Hepatocyte (in vitro differentiated cells): ENCODE data around the gene PPP2R5C. TPM values are rescaled to one million over a fixed set of nuclear protein-coding genes. Genes with fewer than 3 reads are reported as not detected.

Source experiments
- DNase-seq: peaks from one replicate; pipeline ENCODE4 v3.0.0-alpha.2; 2016; ENCODE audit warnings: low spot score
- H2AFZ ChIP-seq: fragments of 200-600 bp; sonication (generic); 2 replicates; pipeline ENCODE4 v1.6.0; 2016; ENCODE audit warnings: antibody characterized with exemption, mild to moderate bottlenecking
- H3K27ac ChIP-seq: fragments of 200-600 bp; sonication (generic); 2 replicates; pipeline ENCODE4 v1.5.1; 2016; ENCODE audit warnings: mild to moderate bottlenecking
- H3K27me3 ChIP-seq: fragments of 200-600 bp; sonication (generic); 2 replicates; pipeline ENCODE4 v1.6.1; 2016
- H3K36me3 ChIP-seq: fragments of 200-600 bp; sonication (generic); replicated peaks from 2 replicates; pipeline ENCODE4 v1.5.1; 2016; ENCODE audit warnings: low read depth; ENCODE audit not compliant: insufficient read depth
- H3K4me1 ChIP-seq: fragments of 200-600 bp; sonication (generic); 2 replicates; pipeline ENCODE4 v1.5.1; 2016; ENCODE audit warnings: mild to moderate bottlenecking, moderate library complexity; ENCODE audit not compliant: insufficient read depth
- H3K4me2 ChIP-seq: fragments of 200-600 bp; sonication (generic); 2 replicates; pipeline ENCODE4 v1.6.0; 2016
- H3K4me3 ChIP-seq: fragments of 200-600 bp; sonication (generic); 2 replicates; pipeline ENCODE4 v1.5.1; 2016; ENCODE audit warnings: mild to moderate bottlenecking
- H3K79me2 ChIP-seq: fragments of 200-600 bp; sonication (generic); 2 replicates; pipeline ENCODE4 v1.6.0; 2017; ENCODE audit warnings: mild to moderate bottlenecking
- H3K9me2 ChIP-seq: fragments of 200-600 bp; sonication (generic); replicated peaks from 2 replicates; pipeline ENCODE4 v1.6.0; 2017; ENCODE audit warnings: mild to moderate bottlenecking; ENCODE audit not compliant: insufficient read depth
- H3K9me3 ChIP-seq: fragments of 200-600 bp; sonication (generic); 2 replicates; pipeline ENCODE4 v1.5.1; 2016; ENCODE audit warnings: low read depth, mild to moderate bottlenecking
- H4K20me1 ChIP-seq: fragments of 200-600 bp; sonication (generic); 2 replicates; pipeline ENCODE4 v1.6.0; 2016; ENCODE audit warnings: mild to moderate bottlenecking; ENCODE audit not compliant: insufficient read depth, poor library complexity, severe bottlenecking
- CTCF ChIP-seq: fragments of 200-600 bp; sonication (generic); IDR thresholded peaks from 2 replicates; pipeline ENCODE4 v1.5.1; 2016; ENCODE audit warnings: antibody characterized with exemption, mild to moderate bottlenecking; ENCODE audit not compliant: poor library complexity
- EZH2 ChIP-seq: fragments of 200-600 bp; sonication (generic); IDR thresholded peaks from 2 replicates; pipeline ENCODE4 v1.6.1; 2016; ENCODE audit warnings: antibody characterized with exemption, mild to moderate bottlenecking, borderline replicate concordance
- EZH2phosphoT487 ChIP-seq: fragments of 200-600 bp; sonication (generic); IDR thresholded peaks from one replicate; pipeline ENCODE4 v1.6.1; 2018; ENCODE audit warnings: antibody characterized with exemption, mild to moderate bottlenecking, low read depth, moderate library complexity; ENCODE audit not compliant: unreplicated experiment, severe bottlenecking
- WGBS: methylation state at CpG from one replicate; pipeline ENCODE4 v1.1.6; 2016; ENCODE audit warnings: low lambda C conversion rate; ENCODE audit errors: missing lambda C conversion rate; 5-methylcytosine and 5-hydroxymethylcytosine counted together
- polyA plus RNA-seq: library from polyadenylated mRNA; unstranded; fragments of >200 nt; fragmentation: Nextera tagmentation; extraction: Ambion mirVana; gene quantifications from 2 replicates; pipeline ENCODE4 v1.2.1, GENCODE V29; 2016
- total RNA-seq: library from RNA; depleted of rRNA; stranded (reverse); fragments of >200 nt; gene quantifications from 2 replicates; pipeline ENCODE4 v1.2.3, GENCODE V29; 2014

PPP2R5C gene
- total and polyA plus RNA-seq, 2 experiments from 2014 or later: 47.4 to 78.0 TPM

GRCh38 chr14:101861464-101861863 lies 100.0 kb downstream of the PPP2R5C start:
- no peaks in the 10 kb centered on the region for H3K27me3 ChIP-seq
- H3K4me2 ChIP-seq: no peak overlapping the region
- WGBS: 97% methylated on average over 6 of the region's 6 CpGs
- H3K9me2 ChIP-seq: no peaks in the 10 kb centered on the region
- H3K79me2 ChIP-seq: peaks cover 46% of the 10 kb centered on the region
- H3K4me3 ChIP-seq: no peak overlapping the region
- DNase-seq: no peak
- no peaks in the 10 kb centered on the region for H3K36me3 ChIP-seq
- TF ChIP-seq EZH2phosphoT487 (no peak), EZH2 (no peak), CTCF (no peak)
- H2AFZ ChIP-seq: no peak overlapping the region
- peaks cover 7% of the 10 kb centered on the region for H4K20me1 ChIP-seq
- no peaks in the 10 kb centered on the region for H3K4me1 ChIP-seq
- H3K27ac ChIP-seq: no peak overlapping the region
- H3K9me3 ChIP-seq: no peaks in the 10 kb centered on the region

DNA sequence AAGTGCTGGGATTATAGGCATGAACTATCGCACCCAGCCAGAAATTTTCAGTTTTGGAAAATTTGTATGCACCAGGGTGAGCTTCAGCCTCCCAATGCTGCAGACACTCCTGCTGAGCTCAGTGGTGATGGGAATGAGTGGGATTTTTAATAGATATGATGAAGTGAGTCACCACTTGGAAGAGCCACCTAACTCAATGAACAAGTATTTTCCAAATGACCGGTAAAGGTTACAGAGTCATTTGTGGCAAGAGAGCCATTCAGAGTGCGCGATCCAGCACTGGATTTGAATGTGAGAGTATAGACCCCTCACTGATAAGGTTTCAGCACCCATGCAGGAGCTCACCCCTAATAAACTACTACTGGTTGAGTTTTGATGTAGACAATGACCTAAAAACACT lies 100.7 kb downstream of the PPP2R5C start:
- Histone ChIP-seq H3K27ac (no peak overlapping the region), H4K20me1 (peaks cover 4% of the 10 kb centered on the region)
- 92% methylated on average over 4 of the region's 4 CpGs for WGBS

DNA sequence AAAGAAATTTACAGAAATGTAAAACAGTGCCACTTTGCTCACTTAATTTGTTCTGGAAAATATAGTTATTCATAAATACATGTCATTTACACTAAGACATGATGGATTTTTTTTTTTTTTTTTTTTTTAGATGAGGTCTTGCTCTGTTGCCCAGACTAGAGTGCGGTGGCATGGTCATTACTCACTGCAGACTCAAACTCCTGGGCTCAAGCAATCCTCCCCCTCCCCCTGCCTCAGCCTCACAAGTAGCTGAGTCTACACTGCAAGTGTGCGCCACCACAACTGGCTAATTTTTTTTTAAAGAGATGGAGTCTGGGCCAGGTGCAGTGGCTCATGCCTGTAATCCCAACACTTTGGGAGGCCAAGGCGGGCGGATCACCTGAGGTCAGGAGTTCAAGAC lies 101.2 kb downstream of the PPP2R5C start:
- Histone ChIP-seq H3K36me3 (no peaks in the 10 kb centered on the region), H3K9me2 (no peaks in the 10 kb centered on the region), H3K79me2 (peaks cover 52% of the 10 kb centered on the region), H3K9me3 (no peaks in the 10 kb centered on the region), H3K27ac (no peak overlapping the region), H2AFZ (no peak overlapping the region), H3K27me3 (no peaks in the 10 kb centered on the region), H4K20me1 (peaks cover 4% of the 10 kb centered on the region), H3K4me1 (no peaks in the 10 kb centered on the region), H3K4me3 (no peak overlapping the region), H3K4me2 (no peak overlapping the region)
- DNase-seq: no peak
- WGBS: 98% methylated on average over 4 of the region's 4 CpGs
- TF ChIP-seq CTCF (no peak), EZH2 (no peak), EZH2phosphoT487 (no peak)

More for the DNA sequence above, 100.7 kb downstream of the PPP2R5C start:
- TF ChIP-seq CTCF (no peak), EZH2phosphoT487 (no peak), EZH2 (no peak)
- Histone ChIP-seq H3K9me2 (no peaks in the 10 kb centered on the region), H2AFZ (no peak overlapping the region), H3K36me3 (no peaks in the 10 kb centered on the region), H3K79me2 (peaks cover 50% of the 10 kb centered on the region), H3K4me1 (no peaks in the 10 kb centered on the region), H3K4me2 (no peak overlapping the region), H3K27me3 (no peaks in the 10 kb centered on the region), H3K4me3 (no peak overlapping the region), H3K9me3 (no peaks in the 10 kb centered on the region)
- DNase-seq: no peak

- H3K36me3 ChIP-seq: no peaks in the 10 kb centered on the region
- 94% methylated on average over 9 of the region's 9 CpGs for WGBS
- no peak overlapping the region for H3K4me2 ChIP-seq
- H3K4me3 ChIP-seq: no peak overlapping the region
- no peaks in the 10 kb centered on the region for H3K9me2 ChIP-seq
- peaks cover 68% of the 10 kb centered on the region for H3K79me2 ChIP-seq
- H3K27ac ChIP-seq: no peak overlapping the region
- TF ChIP-seq CTCF (no peak), EZH2 (no peak), EZH2phosphoT487 (no peak)
- peaks cover 10% of the 10 kb centered on the region for H4K20me1 ChIP-seq
- no peak for DNase-seq
- H3K27me3 ChIP-seq: no peaks in the 10 kb centered on the region
- no peaks in the 10 kb centered on the region for H3K9me3 ChIP-seq
- H3K4me1 ChIP-seq: no peaks in the 10 kb centered on the region
- H2AFZ ChIP-seq: no peak overlapping the region
Observed at GRCh38 chr14:101865288-101865687, 103.8 kb downstream of the PPP2R5C start.
